Fibroblast of villous mesenchyme (primary cell): ENCODE results near the gene NRROS. TPM values are rescaled to one million over a fixed set of nuclear protein-coding genes. Genes with fewer than 3 reads are reported as not detected.

Experiments used
- DNase-seq: peaks from one replicate; pipeline ENCODE4 v3.0.0-alpha.2; 2010; ENCODE audit warnings: low read depth
- H3K4me3 ChIP-seq: 2 replicates; pipeline ENCODE4 v1.5.1; 2011; ENCODE audit warnings: low read depth, mild to moderate bottlenecking, low read length
- total RNA-seq: library from RNA; depleted of rRNA; stranded (reverse); fragments of >200 nt; gene quantifications from 2 replicates; pipeline ENCODE4 v1.2.3, GENCODE V29; 2012
- TF ChIP-seq, protein P1 (sequence below): IDR thresholded peaks from 2 replicates; pipeline ENCODE4 v1.5.1; 2012; ENCODE audit warnings: low read depth, mild to moderate bottlenecking, low read length; ENCODE audit not compliant: insufficient read depth

Gene NRROS
- total RNA-seq, 1 donor = under 0.01 TPM

DNA sequence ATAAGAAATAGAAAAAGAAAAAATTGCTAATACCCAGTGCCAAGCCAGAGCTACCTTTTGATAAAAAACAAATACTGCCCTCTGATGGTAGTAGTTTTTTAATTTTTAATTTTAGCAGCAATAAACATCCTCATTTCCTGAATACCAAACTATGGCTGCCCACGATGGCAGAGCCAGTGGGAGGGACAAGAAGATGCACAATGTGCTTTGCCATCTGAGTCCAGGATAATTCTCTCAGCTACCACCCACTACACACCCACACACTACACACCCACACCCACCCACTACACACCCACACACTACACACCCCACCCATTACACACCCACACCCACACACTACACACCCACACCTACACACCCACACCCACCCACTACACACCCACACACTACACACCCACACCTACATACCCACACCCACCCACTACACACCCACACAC is 54.7 kb downstream of the NRROS start:
- no peak overlapping the region for H3K4me3 ChIP-seq
- no peak for DNase-seq
- TF ChIP-seq, protein P1, sequence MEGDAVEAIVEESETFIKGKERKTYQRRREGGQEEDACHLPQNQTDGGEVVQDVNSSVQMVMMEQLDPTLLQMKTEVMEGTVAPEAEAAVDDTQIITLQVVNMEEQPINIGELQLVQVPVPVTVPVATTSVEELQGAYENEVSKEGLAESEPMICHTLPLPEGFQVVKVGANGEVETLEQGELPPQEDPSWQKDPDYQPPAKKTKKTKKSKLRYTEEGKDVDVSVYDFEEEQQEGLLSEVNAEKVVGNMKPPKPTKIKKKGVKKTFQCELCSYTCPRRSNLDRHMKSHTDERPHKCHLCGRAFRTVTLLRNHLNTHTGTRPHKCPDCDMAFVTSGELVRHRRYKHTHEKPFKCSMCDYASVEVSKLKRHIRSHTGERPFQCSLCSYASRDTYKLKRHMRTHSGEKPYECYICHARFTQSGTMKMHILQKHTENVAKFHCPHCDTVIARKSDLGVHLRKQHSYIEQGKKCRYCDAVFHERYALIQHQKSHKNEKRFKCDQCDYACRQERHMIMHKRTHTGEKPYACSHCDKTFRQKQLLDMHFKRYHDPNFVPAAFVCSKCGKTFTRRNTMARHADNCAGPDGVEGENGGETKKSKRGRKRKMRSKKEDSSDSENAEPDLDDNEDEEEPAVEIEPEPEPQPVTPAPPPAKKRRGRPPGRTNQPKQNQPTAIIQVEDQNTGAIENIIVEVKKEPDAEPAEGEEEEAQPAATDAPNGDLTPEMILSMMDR = no peak

- TF ChIP-seq, protein P1 = no peak
- no peak for DNase-seq
- no peak overlapping the region for H3K4me3 ChIP-seq
Observed at GRCh38 chr3:196694941-196695848, 55.7 kb downstream of the NRROS start.

- no peak for DNase-seq
Observed at GRCh38 chr3:196695849-196696226, 56.3 kb downstream of the NRROS start.

GRCh38 chr3:196697270-196697669 is 57.8 kb downstream of the NRROS start:
- DNase-seq = no peak
- H3K4me3 ChIP-seq = no peak overlapping the region
- TF ChIP-seq, protein P1 = no peak

More at GRCh38 chr3:196695849-196696226, 56.3 kb downstream of the NRROS start:
- no peak overlapping the region for H3K4me3 ChIP-seq
- TF ChIP-seq, protein P1 = no peak

GRCh38 chr3:196699749-196700148 is 60.3 kb downstream of the NRROS start:
- no peak for DNase-seq
- H3K4me3 ChIP-seq = no peak overlapping the region
- TF ChIP-seq, protein P1 = no peak

- TF ChIP-seq, protein P1 = no peak
- no peak for DNase-seq
- no peak overlapping the region for H3K4me3 ChIP-seq
Observed at GRCh38 chr3:196700801-196701200, 61.3 kb downstream of the NRROS start.
